Mammary epithelial cell (primary cell): ENCODE results near the gene SLC31A2.

Source experiments
- CTCF ChIP-seq, 2 donors: IDR thresholded peaks in 1 of 2; conservative IDR thresholded peaks in 1 of 2; 2 replicates each; pipeline ENCODE4 v1.5.1; 2011 to 2012; ENCODE audit warnings: inconsistent platforms in 2 of 2, low read length in 2 of 2, mild to moderate bottlenecking in 2 of 2, control low read depth in 1 of 2, low read depth in 1 of 2; ENCODE audit not compliant: insufficient read depth in 1 of 2; ENCODE audit errors: extremely low read depth in 1 of 2
- EZH2 ChIP-seq: IDR thresholded peaks from 2 replicates; pipeline ENCODE4 v1.6.1; 2012; ENCODE audit warnings: low read length, inconsistent platforms, borderline replicate concordance

GRCh38 chr9:113154471-113154870, 3.7 kb downstream of the SLC31A2 start:
- TF ChIP-seq CTCF (conservative IDR thresholded peaks at IDR 0.05 in 1 of 2, IDR thresholded peaks at IDR 0.05 in 1 of 2; ENCODE audit: extremely low read depth in 1 of 2, insufficient read depth in 1 of 2, low read depth in 1 of 2, low read length in 2 of 2) (no peak), EZH2 (no peak)
